Measurements from ENCODE around the gene HNRNPU.

GRCh38 chr1:244901400-244902015 lies 37.2 kb upstream of the HNRNPU start:
- no peak for TF ChIP-seq TAF1 (IDR thresholded peaks at IDR 0.05; ENCODE audit: borderline replicate concordance, low read depth, low read length)
- no peak for TF ChIP-seq POLR2AphosphoS5 (IDR thresholded peaks at IDR 0.05; ENCODE audit: low read depth, low read length)
